GM03348 (cell line): Measurements from ENCODE around the gene MKNK1.
"Not testable (repeated sequence)": the region's sequence is repeated elsewhere in the genome, so short reads cannot be mapped to it uniquely, and the experiment has no call there.

ENCODE experiments used
- DNase-seq: peaks from one replicate; pipeline ENCODE4 v3.0.0; 2012; ENCODE audit warnings: low spot score

Gene MKNK1

DNA sequence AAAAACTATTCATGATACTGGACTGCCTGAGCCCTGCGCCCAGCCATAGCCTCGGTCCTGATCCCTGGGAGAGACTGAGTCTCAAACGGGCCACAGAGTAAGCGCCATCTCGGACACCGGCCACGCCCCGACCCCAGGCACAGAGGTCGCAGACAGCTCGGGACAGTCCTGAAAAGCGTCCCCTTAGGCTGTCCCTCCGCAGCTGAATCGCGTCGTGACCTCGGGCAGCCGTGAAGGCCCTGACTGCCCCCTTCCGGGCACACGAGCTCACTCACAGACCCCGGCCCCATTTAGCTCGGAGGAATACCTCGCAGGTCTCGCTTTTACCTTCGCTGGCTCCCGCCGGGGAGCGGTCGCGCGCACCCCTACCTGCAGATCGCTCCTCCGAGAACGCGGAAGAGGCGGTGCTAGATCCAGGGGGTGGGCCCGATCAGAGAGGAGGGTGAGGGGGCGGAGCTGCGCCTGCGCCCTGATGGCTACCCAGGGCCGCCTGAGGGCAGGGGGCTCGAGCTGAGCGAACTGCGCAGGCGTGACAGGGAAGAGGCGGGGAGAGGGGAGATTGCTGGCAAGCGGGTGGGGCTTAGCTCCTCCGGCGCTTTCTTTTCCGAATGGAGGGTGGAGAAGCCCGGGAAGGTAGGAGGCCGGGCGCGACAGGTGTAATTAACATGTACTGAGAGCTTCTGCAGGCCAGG lies at the start of gene MKNK1:
TSS of gene MKNK1 (minus strand) at position 411 of the 692 bp plus-strand sequence. CDS start 20,941 bp downstream, outside the sequence.
- DNase-seq: peak; percentile 100

GRCh38 chr1:46653405-46653958 lies 49.4 kb upstream of the MKNK1 start:
- no peak for DNase-seq

DNA sequence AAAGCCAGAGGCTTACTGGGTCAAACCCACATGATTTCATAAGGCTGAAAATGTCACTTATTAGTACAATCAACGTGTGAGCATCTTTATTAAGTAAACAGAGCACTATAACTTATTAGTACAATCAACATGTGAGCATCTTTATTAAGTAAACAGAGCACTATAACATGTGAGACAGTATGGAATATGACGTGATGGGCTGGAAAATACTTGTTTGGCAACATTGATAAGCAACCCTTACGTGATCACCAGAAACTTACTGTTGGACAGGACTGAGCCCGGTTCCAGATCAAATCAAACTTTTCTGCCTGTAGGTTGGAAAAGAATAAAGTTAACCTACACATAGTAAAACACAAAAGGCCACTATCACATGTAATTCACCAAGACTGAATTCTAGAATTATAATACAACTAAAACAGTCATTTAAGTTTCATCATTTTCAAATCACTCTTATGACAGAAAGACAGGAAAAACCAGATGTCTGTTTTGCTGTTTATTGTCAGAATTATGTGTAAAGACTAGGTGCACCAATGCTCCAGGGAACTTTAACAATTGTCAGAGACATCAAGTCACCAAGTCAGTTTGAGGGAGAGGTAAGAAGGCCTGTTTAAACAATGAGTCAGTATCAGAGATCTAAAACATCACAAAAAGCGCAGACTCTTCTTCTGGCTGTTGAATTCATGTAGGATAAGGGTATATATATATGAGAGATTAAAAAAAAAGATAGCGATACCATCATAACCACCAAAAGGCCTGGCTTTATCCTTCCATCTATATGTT lies 48.4 kb upstream of the MKNK1 start:
- no peak for DNase-seq

GRCh38 chr1:46651152-46651551 lies 47.1 kb upstream of the MKNK1 start:
- DNase-seq: not testable (repeated sequence)

DNA sequence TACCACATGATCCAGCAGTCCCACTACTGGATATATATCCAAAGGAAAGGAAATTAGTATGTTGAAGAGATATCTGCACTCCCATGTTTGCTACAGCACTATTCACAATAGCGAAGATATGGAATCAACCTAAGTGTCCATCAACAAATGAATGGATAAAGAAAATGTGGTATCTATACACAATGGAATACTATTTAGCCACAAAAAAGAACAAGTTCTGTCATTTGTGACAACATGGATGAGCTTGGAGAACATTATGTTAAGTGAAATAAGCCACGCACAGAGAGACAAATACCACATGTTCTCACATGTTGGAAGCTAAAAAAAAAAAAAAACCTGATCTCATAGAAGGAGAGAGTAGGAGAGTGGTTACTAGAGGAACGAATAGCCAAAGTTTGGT lies 46.4 kb upstream of the MKNK1 start:
- DNase-seq: no peak

GRCh38 chr1:46649764-46650163 lies 45.7 kb upstream of the MKNK1 start:
- no peak for DNase-seq

GRCh38 chr1:46647611-46648010 lies 43.5 kb upstream of the MKNK1 start:
- DNase-seq: no peak

- no peak for DNase-seq
These were observed 42.8 kb upstream of the MKNK1 start for GRCh38 chr1:46646844-46647243.

GRCh38 chr1:46646331-46646730 lies 42.3 kb upstream of the MKNK1 start:
- DNase-seq: no peak

DNA sequence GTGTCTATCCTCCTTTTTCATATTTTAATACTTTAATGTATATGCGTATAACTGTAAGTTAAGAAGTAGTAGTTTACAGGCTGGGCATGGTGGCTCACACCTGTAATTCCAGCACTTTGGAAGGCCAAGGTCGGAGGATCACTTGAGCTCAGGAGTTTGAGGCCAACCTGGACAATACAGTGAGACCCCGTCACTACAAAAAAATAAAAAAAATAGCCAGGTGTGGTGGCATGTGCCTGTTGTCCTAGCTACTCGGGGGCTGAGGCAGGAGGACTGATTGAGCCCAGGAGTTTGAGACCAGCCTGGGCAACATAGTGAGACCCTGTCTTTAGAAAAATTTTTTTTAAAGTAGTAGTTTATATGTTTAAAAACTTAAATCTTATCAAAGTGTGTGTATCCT lies 41.7 kb upstream of the MKNK1 start:
- DNase-seq: no peak

DNA sequence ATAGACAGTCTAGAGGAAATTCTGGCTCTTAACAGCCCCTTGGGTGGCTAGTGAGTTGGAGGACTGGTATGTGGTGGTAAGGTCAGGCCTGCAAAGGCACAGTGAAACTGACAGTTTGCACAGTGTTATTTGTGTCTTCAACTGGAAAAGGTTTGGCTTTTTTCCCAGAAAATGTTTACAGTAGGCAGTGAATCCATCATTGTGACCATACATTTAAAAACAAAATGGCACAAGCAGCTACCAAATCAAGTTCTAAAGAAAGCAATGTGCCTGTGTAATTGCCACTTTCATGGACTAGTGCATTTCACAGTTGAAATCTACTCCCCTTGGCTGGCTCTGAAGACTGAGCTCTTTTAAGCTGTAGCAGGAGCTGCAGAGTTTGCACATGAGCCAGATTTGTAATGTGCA lies 39.3 kb upstream of the MKNK1 start:
- peak; percentile 74 for DNase-seq

DNA sequence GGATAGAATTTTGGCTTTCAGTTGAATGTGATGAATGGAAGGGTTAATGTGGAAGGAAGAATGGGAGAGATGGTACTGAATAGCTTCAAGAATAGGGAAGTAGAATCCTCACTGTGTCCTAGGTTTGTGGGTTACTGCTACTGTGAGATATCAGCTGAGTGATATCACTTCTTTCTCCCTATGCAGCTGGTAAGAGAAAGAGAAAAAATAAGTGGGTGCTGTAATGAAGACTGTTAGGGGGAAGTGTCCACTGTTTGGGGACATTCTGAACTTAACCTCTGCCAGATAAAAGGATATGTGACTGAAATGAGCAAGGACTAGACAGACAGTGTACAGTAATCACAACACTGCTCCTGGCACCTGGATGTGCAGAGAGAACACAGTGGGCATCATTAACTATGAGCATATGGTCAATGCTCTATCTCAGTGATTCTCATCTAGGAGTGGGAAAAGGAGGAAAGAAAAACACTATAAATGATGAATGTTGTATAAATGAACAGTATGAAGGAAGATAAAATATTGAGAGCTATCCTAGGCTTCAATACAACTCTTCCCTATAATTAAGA lies 38.1 kb upstream of the MKNK1 start:
- DNase-seq: no peak

DNA sequence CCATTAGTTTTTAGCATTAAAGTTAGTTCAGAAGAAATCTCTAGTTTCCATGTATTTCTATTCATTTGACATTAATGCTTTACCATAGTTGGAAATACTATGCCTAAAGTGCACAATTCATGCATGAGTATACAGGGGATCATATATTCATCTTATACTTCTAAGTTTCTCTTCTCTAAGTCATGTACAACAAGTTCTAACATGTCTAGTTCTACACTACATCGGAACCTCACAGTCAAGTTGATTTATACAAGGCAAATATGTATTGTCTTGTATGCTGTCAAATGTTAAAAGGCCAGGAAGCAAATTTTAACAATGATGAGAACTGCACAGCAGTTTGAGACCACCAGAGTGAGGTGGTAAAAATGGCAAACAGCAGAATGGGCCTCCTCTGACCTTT lies 35.5 kb upstream of the MKNK1 start:
- DNase-seq: no peak

GRCh38 chr1:46638921-46639320 lies 34.9 kb upstream of the MKNK1 start:
- DNase-seq: no peak

DNA sequence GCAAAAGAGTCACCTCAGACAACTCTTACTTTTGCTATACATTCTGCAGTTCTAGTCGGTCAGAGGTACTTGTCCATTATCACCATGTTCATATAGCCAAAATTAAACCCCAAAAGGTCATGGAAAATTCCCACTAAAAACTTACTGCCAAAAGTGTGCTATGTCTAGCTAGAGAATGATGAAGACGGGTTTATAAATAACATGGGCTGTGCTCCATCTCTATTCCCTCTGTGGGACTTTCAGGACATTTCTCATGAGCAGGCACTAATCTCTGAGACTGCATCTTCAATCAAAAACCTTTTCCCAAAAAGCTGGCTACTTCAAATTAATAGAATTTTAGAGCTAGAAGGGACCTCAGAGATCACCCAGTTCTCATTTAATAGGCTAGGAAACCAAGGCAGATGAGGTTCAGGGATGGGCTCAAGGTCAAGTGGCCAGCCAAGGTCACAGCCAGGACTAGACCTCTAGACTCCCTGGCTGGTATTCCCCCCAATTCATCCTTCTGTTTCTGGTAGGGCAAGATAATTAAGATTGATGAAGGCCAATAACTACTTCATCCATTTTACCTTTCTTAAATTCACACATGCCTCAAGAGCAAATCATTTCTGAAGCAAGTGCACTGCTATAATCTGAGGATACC lies 33.5 kb upstream of the MKNK1 start:
- no peak for DNase-seq

GRCh38 chr1:46635205-46635604 lies 31.1 kb upstream of the MKNK1 start:
- no peak for DNase-seq

- no peak for DNase-seq
These were observed 26.7 kb upstream of the MKNK1 start for GRCh38 chr1:46630719-46631118.

DNA sequence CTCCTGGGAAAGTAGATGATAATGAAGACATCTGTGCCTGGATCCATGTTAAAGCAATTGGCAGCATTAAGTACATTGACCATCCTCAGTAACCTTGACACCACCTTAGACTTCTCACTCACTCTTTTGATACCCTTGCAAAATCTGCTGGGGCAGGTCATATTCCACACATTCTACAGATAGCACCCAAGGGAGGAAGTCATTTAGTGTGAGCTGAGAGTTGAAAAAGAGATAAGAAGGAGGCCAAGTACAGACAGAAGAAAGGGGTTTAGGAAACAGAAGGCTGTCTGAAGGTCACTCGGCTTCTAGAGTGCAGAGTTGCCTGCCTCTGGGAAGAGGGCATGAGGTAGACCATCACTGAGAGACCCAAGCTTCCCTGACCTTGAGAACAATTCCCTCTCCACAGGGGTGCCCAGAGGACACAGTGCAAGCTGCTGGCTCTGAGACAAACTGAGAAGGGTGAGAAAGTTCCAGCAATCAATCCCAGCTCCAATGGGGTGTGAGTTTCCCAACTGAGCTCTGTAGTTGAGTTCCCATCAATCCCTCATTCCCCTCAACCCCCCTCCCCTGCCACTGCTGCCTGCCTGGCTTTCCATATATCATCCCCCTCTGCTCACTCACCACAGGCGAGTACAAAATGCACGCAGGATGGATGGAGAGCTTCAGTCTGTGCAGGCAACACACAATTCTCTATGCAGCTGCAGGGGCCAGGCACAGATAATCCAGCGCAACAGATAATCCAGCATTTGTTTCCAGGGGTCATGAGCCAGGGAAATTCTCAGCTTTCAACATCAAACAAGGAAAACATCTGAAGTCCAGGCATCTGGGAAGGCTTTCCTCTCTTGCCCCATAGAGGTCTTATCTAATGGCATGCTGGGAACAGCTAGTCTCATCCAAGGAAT lies 19.9 kb upstream of the MKNK1 start:
- no peak for DNase-seq

- peak; percentile 63 for DNase-seq
These were observed 18.3 kb upstream of the MKNK1 start for GRCh38 chr1:46622344-46622743.

GRCh38 chr1:46621930-46622329 lies 17.9 kb upstream of the MKNK1 start:
- DNase-seq: no peak

DNA sequence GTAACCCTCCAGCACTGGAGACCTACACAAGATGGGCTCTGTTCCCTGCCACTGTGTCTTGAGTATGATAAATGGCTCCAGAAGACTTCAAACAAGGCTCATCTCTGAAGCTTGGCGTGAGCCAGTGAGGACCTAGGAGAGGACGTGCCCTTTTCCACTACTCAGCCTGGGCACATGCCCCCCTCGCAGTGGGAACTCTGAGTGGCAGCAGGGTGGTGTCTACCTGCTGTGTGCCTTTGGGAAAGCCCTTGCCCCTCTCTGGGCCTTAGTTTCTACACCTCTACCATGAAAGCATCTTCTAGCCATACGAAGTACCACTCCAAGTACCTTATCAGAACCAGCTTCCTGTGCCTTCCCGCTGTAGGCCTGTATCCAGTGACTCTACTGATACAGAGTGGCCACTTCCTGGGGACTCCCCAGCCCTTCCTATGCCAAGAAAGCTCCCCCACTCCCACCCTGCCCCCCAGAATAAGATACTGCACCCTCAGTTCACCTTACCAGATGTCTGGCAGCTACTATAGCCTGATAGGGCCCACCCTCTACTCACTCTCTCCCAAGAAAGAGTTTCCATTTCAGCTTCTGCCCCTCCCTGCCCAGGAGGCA lies 15.7 kb upstream of the MKNK1 start:
- DNase-seq: no peak
